GM23248 (cell line): ENCODE measurements around the gene ADARB1. TPM values are rescaled to one million over a fixed set of nuclear protein-coding genes. Genes with fewer than 3 reads are reported as not detected.

Source experiments
- DNase-seq: peaks from one replicate; pipeline ENCODE4 v3.0.0-alpha.2; 2015
- H2AFZ ChIP-seq: fragments of 200-600 bp; sonication (generic); 2 replicates; pipeline ENCODE4 v1.6.1; 2016; ENCODE audit warnings: antibody characterized with exemption
- H3F3A ChIP-seq: fragments of 200-600 bp; sonication (generic); 2 replicates; pipeline ENCODE4 v1.6.1; 2016; ENCODE audit warnings: mild to moderate bottlenecking, antibody characterized with exemption, mixed run types; ENCODE audit not compliant: insufficient read depth
- H3K27ac ChIP-seq: fragments of 200-600 bp; sonication (generic); 2 replicates; pipeline ENCODE4 v1.5.1; 2016; ENCODE audit warnings: mild to moderate bottlenecking
- H3K27me3 ChIP-seq: fragments of 200-600 bp; sonication (generic); replicated peaks from 2 replicates; pipeline ENCODE4 v1.6.1; 2016; ENCODE audit warnings: mild to moderate bottlenecking; ENCODE audit not compliant: insufficient read depth
- H3K36me3 ChIP-seq: fragments of 200-600 bp; sonication (generic); 2 replicates; pipeline ENCODE4 v1.6.1; 2016; ENCODE audit warnings: low read depth, mild to moderate bottlenecking
- H3K4me1 ChIP-seq: fragments of 200-600 bp; sonication (generic); 2 replicates; pipeline ENCODE4 v1.6.1; 2016; ENCODE audit warnings: mild to moderate bottlenecking; ENCODE audit not compliant: insufficient read depth
- H3K4me2 ChIP-seq: fragments of 200-600 bp; sonication (generic); one replicate; pipeline ENCODE4 v1.6.1; 2016; ENCODE audit warnings: mild to moderate bottlenecking; ENCODE audit not compliant: unreplicated experiment
- H3K4me3 ChIP-seq: fragments of 200-600 bp; sonication (generic); 2 replicates; pipeline ENCODE4 v1.5.1; 2016; ENCODE audit warnings: mild to moderate bottlenecking
- H3K79me2 ChIP-seq: fragments of 200-600 bp; sonication (generic); 2 replicates; pipeline ENCODE4 v1.6.1; 2016; ENCODE audit warnings: mild to moderate bottlenecking; ENCODE audit not compliant: insufficient read depth
- H3K9ac ChIP-seq: fragments of 200-600 bp; sonication (generic); 2 replicates; pipeline ENCODE4 v1.6.1; 2016; ENCODE audit warnings: mild to moderate bottlenecking
- H3K9me2 ChIP-seq: fragments of 200-600 bp; sonication (generic); 2 replicates; pipeline ENCODE4 v1.6.1; 2016; ENCODE audit warnings: mixed run types, mild to moderate bottlenecking, moderate library complexity; ENCODE audit not compliant: insufficient read depth
- H3K9me3 ChIP-seq: fragments of 200-600 bp; sonication (generic); one replicate; pipeline ENCODE4 v1.6.1; 2017; ENCODE audit warnings: low read depth
- H4K20me1 ChIP-seq: fragments of 200-600 bp; sonication (generic); 2 replicates; pipeline ENCODE4 v1.6.0; 2016; ENCODE audit not compliant: insufficient read depth
- EZH2 ChIP-seq: fragments of 200-600 bp; sonication (generic); IDR thresholded peaks from 2 replicates; pipeline ENCODE4 v1.6.1; 2018; ENCODE audit warnings: antibody characterized with exemption, mild to moderate bottlenecking; ENCODE audit not compliant: insufficient read depth, poor library complexity, severe bottlenecking
- EZH2phosphoT487 ChIP-seq: fragments of 200-600 bp; sonication (generic); IDR thresholded peaks from 2 replicates; pipeline ENCODE4 v1.6.1; 2018; ENCODE audit warnings: antibody characterized with exemption, moderate library complexity, mild to moderate bottlenecking, low read depth; ENCODE audit not compliant: insufficient read depth
- WGBS, 2 experiments: methylation state at CpG; one replicate each; pipeline ENCODE4 v1.1.6; 2015 to 2017; ENCODE audit warnings: low lambda C conversion rate in 2 of 2, low coverage in 1 of 2; ENCODE audit errors: missing lambda C conversion rate in 2 of 2; 5-methylcytosine and 5-hydroxymethylcytosine counted together
- in situ Hi-C: fragments of 300-500 bp; cut with MboI; formaldehyde crosslinking; loops from 2 replicates; pipeline ENCODE4 v1.15.0; 2020
- polyA plus RNA-seq: library from polyadenylated mRNA; unstranded; fragments of >200 nt; fragmentation: Nextera tagmentation; extraction: Ambion mirVana; gene quantifications from 2 replicates; pipeline ENCODE4 v1.2.1, GENCODE V29; 2016
- total RNA-seq: library from RNA; depleted of rRNA; stranded (reverse); fragments of >200 nt; shearing (Covaris generic); gene quantifications from 2 replicates; pipeline ENCODE4 v1.2.3, GENCODE V29; 2014

Gene ADARB1
- total and polyA plus RNA-seq, 2 experiments from 2014 or later: 16.3 to 17.4 TPM

GRCh38 chr21:45088729-45089128, 14.3 kb downstream of the ADARB1 start:
- Histone ChIP-seq H2AFZ (no peak overlapping the region), H3K27ac (no peak overlapping the region), H3K4me2 (no peak overlapping the region), H3K9ac (no peak overlapping the region), H3K36me3 (no peaks in the 10 kb centered on the region), H3K27me3 (no peaks in the 10 kb centered on the region), H3K9me3 (no peaks in the 10 kb centered on the region), H3K4me1 (peaks cover 11% of the 10 kb centered on the region), H3F3A (no peaks in the 10 kb centered on the region), H3K9me2 (no peaks in the 10 kb centered on the region), H3K4me3 (no peak overlapping the region), H3K79me2 (peaks cover 100% of the 10 kb centered on the region), H4K20me1 (no peaks in the 10 kb centered on the region; the same call in 1 of the 2 replicates)
- in situ Hi-C loops: no loop called here
- TF ChIP-seq EZH2: no peak
- no peak for TF ChIP-seq EZH2phosphoT487
- peak; percentile 29 for DNase-seq
- WGBS, 2 experiments: 77 to 80% methylated on average over 8 of the region's 8 CpGs

- H3F3A ChIP-seq: no peaks in the 10 kb centered on the region
- no peak overlapping the region for H2AFZ ChIP-seq
- no peak overlapping the region for H3K4me2 ChIP-seq
- no peaks in the 10 kb centered on the region; the same call in 1 of the 2 replicates for H4K20me1 ChIP-seq
- TF ChIP-seq EZH2: no peak
- TF ChIP-seq EZH2phosphoT487: no peak
- no peaks in the 10 kb centered on the region for H3K9me2 ChIP-seq
- WGBS, 2 experiments: 72 to 77% methylated on average over 4 of the region's 4 CpGs
- no peak overlapping the region for H3K9ac ChIP-seq
- H3K27ac ChIP-seq: no peak overlapping the region
- in situ Hi-C loops: no loop called here
- peaks cover 100% of the 10 kb centered on the region for H3K79me2 ChIP-seq
- no peak for DNase-seq
- no peaks in the 10 kb centered on the region for H3K36me3 ChIP-seq
- H3K4me1 ChIP-seq: peaks cover 11% of the 10 kb centered on the region
- H3K4me3 ChIP-seq: no peak overlapping the region
- no peaks in the 10 kb centered on the region for H3K27me3 ChIP-seq
- H3K9me3 ChIP-seq: no peaks in the 10 kb centered on the region
Observed at GRCh38 chr21:45089964-45090363, 15.6 kb downstream of the ADARB1 start.

- in situ Hi-C loops: no loop called here
Observed at GRCh38 chr21:45090966-45091365, 16.6 kb downstream of the ADARB1 start.

GRCh38 chr21:45091550-45092322, 17.4 kb downstream of the ADARB1 start:
- DNase-seq: peak; percentile 70
- in situ Hi-C loops: no loop called here
- Histone ChIP-seq H3K9me2 (no peaks in the 10 kb centered on the region), H3K9ac (no peak overlapping the region), H3K79me2 (peaks cover 100% of the 10 kb centered on the region), H3K27me3 (no peaks in the 10 kb centered on the region), H3F3A (no peaks in the 10 kb centered on the region), H3K27ac (no peak overlapping the region), H3K4me3 (no peak overlapping the region), H3K4me2 (no peak overlapping the region), H4K20me1 (no peaks in the 10 kb centered on the region; the same call in 1 of the 2 replicates), H2AFZ (no peak overlapping the region), H3K4me1 (peaks cover 11% of the 10 kb centered on the region), H3K36me3 (no peaks in the 10 kb centered on the region), H3K9me3 (no peaks in the 10 kb centered on the region)
- WGBS, 2 experiments: 52 to 60% methylated on average over 7 of the region's 7 CpGs
- TF ChIP-seq EZH2phosphoT487: no peak
- TF ChIP-seq EZH2: no peak

More at GRCh38 chr21:45090966-45091365, 16.6 kb downstream of the ADARB1 start:
- Histone ChIP-seq H3K27me3 (no peaks in the 10 kb centered on the region), H3K79me2 (peaks cover 100% of the 10 kb centered on the region), H4K20me1 (no peaks in the 10 kb centered on the region; the same call in 1 of the 2 replicates), H3K4me1 (peaks cover 11% of the 10 kb centered on the region), H3K4me3 (no peak overlapping the region), H3K36me3 (no peaks in the 10 kb centered on the region), H3K9me2 (no peaks in the 10 kb centered on the region), H3K27ac (no peak overlapping the region), H3K4me2 (no peak overlapping the region), H3K9ac (no peak overlapping the region), H3K9me3 (no peaks in the 10 kb centered on the region), H3F3A (no peaks in the 10 kb centered on the region), H2AFZ (no peak overlapping the region)
- TF ChIP-seq EZH2phosphoT487: no peak
- TF ChIP-seq EZH2: no peak
- no peak for DNase-seq
- 81% methylated on average over 4 of the region's 4 CpGs for WGBS, 2 experiments
